ENCODE data around the gene PDE4D.
A peak's percentile ranks its signal among the peaks of the same experiment; 100 is the strongest.
"Not testable (repeated sequence)": the region's sequence is repeated elsewhere in the genome, so short reads cannot be mapped to it uniquely, and the experiment has no call there.

Gene PDE4D

DNA sequence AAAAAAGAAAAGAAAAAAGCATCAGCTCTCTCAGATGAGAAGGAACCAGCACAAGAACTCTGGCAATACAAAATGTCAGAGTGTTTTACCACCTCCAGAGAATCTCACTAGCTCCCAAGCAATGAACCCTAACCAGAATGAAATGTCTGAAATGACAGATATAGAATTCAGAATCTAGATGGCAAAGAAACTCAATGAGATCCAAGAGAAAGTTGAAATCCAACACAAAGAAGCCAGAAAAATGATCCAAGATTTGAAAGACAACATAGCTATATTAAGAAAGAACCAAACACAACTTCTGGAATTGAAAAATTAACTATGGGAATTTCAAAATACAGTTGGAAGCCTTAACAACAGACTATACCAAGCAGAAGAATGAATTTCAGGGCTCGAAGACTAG, 396.3 kb downstream of the PDE4D start:
- no peak for DNase-seq

DNA sequence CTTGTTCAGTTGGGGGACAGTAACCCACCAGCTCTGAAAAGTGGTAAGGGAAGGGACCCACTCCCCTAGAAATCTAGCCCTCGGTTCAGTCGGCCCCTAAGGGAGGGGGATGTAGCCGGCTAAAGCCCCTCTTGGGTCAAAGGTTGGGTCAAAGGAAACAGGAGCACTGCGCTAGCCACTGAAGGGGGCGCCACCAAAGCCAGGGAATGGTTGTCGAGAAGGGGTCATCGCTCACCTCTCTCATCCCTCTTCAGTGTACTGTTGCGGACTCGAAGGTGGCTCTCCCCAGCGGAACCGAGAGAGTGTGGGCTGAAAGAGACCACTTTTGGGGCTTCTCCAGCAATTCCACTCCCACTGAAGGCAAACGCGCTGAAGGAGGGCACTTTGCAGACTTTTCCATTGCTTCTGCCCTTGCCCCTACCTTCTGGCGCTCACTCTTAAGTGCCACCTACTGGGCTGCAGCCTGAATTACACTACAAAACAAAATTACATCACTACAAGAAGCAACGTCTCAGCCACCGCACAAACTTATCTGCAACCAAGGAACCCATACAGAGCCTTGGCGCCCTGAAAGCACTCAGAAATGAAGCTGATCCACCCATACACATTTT, 396.9 kb downstream of the PDE4D start:
- no peak for DNase-seq

DNA sequence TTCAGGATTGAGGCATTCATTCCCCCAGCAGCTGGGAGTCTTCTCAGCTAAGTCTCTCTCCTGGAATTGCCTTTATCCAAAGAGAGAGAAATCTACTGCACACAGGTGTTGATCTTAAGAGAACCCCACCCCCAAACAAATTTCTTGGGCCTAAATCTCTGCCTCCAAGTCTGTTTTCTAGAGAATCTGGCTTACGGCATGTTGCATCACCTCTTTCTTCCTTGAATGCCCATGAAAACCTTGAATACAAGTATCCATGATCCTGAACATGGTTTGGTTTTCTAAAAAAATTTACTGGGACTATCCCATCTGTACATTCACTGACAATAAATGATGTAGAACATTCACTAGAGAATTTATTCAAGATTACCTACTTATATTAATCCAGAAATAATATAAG, 401.6 kb downstream of the PDE4D start:
- no peak for DNase-seq

DNA sequence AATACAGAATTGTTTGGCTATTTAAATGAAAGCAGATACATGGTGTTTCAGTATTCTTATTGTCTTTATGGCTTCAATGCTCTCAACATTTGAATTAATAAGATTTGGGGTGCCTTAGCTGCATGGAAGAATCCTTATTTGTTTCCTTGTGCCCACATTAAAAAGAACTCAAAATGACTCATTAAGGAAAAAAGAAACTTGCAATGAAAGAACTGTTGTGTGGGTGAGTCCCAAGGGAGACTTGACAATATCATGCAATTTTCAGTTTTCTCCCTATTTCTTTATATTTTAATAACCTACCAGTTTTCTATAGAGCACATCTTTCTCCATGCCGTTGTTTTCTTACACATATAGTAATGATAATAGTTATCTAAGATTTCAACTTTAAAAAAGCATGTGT, 404.0 kb downstream of the PDE4D start:
- DNase-seq = no peak

DNA sequence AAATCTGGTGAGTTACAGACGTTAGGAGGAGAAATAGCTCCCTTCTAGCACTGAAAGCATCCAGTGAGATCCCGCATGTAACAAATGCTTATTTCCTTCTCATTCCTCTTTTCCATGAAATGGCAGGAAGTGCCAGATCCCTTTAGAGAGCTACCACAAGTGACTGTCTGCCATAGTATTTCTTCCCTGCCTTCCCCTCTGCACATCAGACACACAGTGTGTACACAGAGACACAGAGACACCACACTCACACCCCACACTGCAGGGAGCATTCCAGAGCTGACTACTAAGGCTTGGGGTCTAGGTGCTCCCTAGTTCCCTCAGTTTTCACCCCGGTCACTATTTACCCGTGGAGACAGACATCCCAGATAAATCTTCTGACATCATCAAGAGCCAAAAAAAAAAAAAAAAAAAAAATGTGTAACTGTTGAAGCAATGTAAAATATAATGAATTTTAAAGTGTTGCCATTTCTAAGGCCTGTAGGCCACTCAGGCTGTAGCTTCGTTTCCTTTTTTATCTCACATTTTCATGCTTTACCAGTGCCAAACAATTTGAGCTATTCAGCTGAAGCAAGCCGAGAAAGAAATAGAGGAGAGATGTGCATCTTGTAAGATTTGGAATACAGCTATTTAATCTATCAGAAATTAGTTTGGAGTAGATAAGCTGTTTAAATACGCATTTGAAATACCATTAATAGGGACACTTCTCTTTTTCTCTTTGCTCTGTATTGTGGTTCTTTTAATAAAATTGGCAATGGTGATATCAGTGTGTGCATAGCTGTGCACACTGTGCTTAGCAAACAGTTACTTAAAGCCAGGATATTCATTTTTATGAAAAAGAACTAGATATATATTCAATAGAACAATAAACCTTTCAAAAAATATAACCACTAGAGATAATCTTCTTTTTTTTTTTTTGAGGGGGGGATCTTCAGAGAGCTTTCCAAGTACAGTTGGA, 405.5 kb downstream of the PDE4D start:
- no peak for DNase-seq

DNA sequence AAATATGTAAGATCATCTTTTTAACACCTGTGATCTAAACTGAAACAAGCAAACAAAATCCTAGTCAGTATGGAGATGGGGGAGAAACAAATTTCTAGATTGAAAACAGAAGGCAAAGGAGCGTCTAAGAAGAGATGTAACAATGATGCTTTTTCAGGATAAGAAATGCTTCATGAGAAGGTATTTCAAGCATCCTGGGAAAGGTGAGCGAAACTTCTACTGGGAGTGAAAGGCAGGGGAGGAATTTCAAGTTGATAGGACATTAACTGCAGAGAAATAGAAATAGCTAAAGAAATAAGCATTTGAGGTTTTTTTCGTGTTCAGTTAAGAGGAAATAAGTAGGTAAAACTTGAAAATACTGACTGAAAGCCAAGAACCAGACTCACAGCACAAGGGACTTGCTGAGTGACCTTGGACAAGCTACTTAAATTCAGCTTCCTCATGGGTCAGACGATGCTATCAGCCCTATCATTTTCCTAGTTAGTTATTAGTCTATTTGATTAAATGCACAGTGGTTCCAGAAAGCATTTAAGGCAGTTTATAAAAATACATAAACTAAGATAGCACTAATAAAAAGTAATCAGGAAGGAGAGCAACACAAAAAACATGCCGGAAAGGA, 406.3 kb downstream of the PDE4D start:
- no peak for DNase-seq

DNA sequence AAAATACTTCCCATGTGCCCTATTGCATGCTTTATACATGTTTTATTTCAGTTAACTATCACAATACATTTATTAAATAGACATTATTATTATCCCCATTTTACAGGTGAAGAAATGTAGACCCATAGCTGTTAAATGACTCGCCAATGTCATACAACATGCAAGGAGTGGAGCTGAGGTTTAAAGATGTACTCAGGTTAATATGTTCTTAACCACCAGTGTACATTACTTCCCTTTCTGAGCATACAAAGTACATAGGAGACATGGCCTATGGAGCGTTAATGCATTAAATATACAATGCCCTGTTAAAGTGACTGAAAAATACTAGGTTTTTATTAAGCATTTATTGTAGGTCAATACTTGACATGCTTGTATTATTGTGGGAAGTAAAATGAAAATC, 407.0 kb downstream of the PDE4D start:
- no peak for DNase-seq

DNA sequence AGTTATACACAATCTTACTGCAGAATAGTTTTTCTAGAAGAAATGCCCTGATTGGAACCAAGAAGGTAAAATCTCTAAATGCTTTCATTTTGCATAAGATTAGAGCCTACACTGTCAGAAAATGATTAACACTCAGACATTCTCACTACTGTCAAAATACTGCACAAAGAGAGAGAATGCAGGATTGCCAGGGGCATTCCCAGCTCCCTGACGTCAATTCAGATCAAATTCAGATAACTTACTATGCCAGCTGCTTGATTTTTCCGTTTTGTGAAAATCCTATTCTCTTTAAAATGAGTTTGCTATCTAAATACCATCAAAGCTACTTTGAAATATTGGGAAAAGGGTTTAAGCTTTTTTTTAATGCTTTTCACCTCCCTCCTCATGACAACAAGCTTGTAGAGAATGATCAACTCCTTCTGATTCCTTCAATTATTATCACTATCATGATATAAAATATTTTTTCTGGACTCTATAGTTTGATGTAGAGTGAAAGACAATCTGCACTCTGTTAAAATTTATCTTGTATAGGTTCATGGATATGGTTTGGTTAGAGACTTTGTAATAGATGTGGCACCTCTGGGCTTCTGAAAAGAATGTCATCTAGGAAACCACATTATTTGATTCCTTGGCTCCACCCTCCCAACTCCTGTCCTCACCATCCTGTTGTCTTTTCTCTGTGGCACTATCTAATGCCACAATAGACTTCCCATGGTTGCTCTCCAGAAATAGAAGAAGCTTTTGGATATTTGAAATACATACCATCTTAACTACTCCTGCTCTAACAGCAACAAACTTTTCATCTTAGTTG, 407.7 kb downstream of the PDE4D start:
- DNase-seq = no peak

DNA sequence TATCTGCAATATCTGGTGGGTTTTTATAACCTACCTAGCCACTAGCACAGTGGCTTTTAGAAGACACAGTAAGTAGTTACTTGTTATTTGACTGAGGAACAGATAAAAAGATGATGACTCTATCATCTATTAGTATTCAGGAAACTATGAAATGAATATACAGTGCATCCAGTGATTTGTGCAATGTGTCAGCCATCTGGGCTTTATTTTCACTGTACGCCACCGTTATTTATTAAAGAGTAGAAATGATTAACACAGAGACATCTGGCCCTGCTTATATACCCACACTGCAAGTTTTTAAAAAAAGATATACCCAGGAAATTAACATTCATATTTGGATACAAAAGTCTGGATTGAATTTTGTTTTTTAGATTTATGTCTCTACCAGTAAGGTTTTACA, 408.4 kb downstream of the PDE4D start:
- DNase-seq = no peak

DNA sequence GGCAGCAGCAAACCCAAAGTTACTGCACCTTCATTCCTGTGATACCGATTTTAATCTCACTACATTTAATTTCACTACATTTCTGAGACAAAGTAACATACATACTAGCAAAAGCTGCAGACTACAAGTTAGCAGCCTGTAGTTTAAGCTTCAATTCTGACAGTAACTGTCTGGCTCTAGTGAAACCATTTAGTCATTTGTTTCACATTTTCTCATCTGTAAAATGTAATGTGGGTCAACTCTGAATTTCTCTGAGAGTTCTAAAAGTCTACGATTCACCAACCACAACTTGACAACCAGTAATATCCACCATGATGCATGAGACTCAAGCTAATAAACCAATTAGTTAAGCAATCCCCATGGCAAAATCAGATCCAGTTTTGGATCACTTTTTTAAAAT, 408.9 kb downstream of the PDE4D start:
- no peak for DNase-seq

DNA sequence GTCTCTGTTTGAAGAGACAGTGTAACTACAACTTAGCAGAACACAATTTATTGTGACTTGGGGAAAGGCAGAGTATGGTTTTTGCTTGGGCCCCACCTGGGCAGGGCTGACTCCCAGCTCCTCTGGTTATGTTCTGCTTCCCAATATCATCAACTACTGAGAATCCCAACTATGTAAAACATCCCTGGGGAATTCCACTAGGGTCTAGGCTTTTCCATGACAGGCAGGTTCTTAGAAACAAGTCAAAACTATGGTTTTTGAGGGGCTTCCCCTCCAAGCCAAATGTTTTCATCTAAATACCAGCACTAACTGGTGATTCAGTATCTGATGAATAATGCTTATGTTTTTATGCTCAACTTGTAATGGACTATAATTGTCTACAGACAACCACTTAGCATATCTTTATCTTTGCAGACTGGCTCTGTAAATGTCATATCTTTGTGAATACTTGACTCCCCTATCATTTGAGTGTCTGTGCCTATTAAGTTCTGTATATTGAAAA, 409.5 kb downstream of the PDE4D start:
- no peak for DNase-seq

DNA sequence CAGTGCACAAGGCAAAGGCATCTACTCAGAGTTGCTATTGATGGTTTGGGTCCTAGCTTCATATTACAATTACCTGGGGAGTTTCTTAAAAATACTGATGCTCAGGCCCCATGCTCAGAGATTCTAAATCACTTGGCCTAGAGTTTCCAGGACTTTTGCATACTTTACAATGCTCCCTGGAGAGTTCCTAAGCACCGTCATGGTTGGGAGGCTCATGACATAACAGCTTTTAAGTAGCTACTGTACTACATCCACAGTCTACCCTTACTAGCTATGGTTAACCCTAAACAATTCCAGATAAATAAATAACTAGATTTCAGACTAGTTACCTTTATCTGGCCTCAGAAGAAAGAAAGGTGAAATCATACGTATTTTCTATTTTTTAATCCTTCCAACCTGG, 414.4 kb downstream of the PDE4D start:
- DNase-seq = no peak

DNA sequence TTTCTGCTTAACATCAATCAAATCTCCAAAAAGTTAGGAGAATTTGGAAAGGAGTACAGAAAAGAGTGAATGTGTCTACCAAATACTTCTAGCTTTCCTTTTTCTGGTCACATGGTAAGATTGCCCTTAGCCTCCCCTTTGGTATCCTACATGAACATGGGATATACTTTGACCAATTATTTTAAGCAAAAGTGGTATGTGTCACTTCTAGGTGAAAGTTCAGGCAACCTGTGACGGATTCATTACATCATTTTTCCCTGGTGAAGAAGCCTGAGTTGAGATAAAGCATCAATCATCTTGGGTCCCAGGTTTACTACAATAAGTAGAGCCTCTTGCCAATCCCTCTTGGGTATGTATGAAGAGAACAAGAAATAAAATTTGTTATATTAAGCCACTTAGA, 419.2 kb downstream of the PDE4D start:
- DNase-seq = no peak

DNA sequence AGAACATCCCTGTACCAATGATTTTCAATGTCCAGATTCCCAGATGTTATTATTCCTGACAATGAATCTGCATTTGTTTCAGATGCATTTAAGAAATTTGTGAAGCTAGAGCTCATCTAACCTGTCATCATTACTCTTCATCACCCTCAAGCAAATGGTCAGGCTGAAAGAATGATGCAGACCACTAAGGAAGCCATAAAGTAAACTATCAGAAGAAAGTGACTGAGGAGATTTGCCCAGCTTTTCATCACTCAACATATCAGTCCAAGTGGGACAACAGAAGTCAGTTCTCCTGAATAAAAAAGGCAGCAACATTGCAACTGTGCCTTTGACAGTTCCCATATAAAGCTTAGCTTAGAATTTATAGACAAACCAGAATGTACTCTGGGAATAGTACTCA, 419.9 kb downstream of the PDE4D start:
- DNase-seq = no peak

DNA sequence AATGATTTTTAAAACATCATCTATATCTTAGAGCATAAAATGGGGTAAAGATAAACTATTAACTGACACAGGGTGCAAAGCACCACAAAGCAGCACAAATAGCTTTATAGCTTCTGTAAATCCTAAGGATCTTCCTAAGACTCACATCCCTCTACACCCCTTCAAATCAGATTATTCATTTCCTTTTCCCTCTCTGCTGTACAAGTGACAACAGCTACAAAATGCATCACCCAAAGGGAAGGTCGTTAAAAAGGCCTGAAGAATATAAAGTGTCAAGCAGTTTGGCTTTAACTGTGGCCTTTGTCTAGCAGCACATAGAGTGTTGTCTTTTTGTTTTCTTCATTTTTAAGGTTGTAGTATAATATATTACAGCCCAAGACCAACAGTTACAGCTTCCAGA, 422.1 kb downstream of the PDE4D start:
- no peak for DNase-seq

DNA sequence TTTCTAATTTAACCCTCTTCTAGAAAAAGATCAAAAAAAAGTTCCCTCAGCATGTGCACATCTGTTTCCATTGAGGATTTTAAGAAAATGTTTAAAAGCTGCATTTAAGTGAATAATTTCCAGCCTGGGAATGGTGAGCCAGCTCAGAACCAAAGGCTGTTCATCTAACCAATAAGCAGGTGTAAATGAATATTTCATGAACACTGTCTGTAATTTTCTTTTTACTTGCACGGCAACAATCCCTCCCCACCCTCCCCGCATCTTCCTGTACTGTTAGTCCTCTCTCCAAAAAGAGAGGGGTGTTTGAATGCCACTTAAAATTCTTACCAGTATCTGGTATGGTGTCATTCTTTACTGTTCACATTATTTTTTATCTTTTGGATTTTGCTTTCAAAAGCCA, 425.6 kb downstream of the PDE4D start:
- no peak for DNase-seq

DNA sequence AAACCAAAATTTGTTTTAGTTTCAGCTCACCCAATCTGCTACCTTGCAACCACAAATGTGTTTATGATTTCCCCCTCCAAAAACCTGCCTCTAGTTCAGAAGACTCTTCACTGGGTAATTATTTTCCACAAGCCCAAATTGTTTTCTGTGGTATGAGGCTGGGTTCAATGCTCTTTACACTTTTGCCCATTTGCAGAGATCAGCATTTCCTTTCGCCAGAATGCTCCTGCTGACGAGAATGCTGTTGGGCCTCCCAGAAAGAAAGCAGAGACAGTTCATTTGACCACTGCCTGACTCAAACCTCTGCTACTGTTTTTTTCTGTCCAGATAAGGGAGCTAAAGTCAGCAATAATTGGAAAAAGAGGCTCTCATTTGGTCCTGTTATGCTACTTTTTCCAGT, 427.3 kb downstream of the PDE4D start:
- no peak for DNase-seq

DNA sequence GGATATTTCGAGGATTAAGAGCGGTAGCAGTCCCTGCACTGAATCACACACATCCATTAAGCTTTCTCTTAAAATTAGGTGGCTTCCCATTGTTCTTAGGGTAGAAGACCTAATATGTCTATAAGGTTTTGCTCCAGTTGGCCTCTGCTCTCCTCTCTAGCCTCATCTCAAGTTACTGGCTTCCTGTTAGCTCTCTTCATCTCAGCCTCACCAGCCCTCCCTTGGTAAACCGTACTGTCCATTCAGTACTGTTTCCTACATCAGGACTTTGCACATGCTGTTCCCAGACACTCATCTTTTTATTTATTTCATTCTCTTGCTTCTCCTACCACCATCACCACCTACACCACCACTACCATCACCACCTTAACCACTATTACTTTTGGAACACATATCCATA, 428.6 kb downstream of the PDE4D start:
- DNase-seq = no peak

DNA sequence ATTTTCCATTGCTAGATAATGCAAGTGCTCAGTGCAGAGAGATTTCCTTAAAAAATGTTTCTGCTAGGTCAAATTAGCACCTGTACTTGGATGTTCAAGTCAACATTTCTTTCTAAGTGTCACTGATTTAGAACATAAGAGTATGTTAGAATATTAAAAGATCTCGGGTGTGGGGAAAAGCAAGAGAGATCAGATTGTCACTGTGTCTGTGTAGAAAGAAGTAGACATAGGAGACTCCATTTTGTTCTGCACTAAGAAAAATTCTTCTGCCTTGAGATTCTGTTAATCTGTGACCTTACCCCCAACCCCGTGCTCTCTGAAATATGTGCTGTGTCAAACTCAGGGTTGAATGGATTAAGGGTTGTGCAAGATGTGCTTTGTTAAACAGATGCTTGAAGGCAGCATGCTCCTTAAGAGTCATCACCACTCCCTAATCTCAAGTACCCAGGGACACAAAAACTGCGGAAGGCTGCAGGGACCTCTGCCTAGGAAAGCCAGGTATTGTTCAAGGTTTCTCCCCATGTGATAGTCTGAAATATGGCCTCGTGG, 429.8 kb downstream of the PDE4D start:
- DNase-seq = not testable (repeated sequence)

DNA sequence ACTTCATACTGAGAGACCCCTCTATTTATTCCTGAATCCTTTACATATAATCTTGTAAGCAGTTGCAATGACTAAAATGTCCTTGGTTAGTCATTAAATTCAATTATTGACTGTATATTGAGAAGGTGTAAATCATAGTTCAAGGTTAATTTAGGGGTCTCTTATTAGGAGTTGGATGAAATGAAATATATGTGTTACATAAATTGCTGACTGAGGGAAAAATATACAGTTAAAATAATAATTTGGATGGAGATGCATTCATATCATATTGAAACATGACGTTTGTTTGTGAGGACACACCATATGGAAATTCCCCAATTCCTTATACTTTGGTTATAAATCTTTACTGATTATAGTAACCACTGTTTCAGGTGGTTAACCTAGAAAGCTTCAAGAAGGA, 430.6 kb downstream of the PDE4D start:
- no peak for DNase-seq

DNA sequence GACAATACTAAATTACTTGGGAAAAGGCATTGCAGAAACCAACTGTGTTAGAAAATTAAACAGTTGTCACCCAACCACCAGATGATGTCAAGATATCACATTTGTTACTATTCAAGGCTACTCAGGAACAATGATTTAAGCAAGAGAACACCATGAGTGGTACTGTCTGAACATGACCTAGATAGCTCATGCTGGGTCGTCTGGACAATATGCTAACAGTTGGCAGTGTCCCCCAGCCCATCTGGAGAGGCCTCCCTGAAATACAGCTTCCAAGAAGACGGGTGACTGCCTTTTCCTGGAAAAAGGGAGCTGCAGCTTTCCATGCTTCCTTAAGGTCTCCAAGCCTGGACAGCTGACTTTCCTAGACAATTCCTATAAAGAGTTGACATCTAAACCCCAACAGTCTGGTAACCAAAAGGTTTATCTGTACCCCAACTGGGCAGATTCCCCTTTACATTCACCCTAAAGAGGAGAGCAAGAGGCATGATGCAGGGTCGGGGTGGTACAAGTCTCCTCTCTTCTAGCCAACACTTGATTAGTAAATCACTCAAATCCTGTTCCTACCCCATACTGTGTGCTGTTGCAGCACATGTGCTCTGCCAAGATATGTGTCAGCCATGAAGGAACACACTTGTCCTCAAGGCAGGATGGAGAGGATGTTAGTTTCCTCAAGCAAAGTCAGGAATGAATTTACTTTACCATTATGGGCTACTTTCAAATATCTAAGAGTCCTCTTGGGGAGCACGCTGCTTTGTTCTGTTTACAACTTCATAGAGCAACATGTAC, 433.0 kb downstream of the PDE4D start:
- DNase-seq = peak; percentile 20

Measured in right hindlimb (tissue), 1 donor.